ENCODE data around the gene PPTC7.
"Not testable (repeated sequence)": the region's sequence is repeated elsewhere in the genome, so short reads cannot be mapped to it uniquely, and the experiment has no call there.

The PPTC7 gene

GRCh38 chr12:110564471-110564991, 18.6 kb downstream of the PPTC7 start:
- TF ChIP-seq CTCF (IDR thresholded peaks at IDR 0.05): no peak
- no peak overlapping the region for H3K4me3 ChIP-seq
- DNase-seq (ENCODE audit: low spot score): no peak
- H3K27ac ChIP-seq: peak overlapping the region in 1 of 2 donors; percentile 53

DNA sequence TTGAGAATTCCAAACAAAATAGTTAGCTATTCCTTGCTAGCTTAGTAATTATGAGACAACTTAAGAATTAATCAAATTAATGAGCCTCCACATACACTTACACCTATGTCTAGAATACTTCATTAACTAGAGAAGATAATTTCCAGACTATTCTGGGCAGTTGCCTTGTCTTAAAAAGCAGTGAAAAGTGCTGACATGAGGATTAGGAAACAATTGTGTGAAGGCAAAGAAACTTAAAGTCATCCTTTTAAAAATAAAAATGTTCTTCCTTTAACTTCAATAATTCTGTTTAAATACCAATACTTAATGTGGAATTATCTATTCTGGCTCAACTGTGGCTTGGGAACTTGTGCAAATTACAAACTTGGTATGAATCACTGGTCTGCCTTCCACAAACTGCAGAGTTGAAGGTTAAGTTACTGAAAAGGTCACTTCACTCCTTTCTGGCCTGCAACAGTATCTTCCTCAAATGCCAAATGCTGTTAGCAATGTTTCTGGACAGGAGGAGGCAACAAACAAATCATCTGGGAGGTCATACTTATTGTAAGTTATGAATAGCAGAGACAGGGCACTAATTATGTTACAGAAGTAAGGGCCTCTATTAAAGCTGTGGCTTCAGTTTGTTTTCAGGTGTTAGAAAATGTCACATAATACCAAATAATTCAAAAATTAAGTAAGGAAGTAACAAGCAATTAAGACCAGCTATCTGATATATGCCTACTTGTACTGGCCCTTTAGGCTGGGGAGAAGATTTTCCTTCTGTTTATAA, 19.2 kb downstream of the PPTC7 start:
- TF ChIP-seq CTCF (IDR thresholded peaks at IDR 0.05): no peak
- DNase-seq (ENCODE audit: low spot score): no peak
- no peak overlapping the region for H3K4me3 ChIP-seq
- peak overlapping the region in 1 of 2 donors; percentile 53 for H3K27ac ChIP-seq

DNA sequence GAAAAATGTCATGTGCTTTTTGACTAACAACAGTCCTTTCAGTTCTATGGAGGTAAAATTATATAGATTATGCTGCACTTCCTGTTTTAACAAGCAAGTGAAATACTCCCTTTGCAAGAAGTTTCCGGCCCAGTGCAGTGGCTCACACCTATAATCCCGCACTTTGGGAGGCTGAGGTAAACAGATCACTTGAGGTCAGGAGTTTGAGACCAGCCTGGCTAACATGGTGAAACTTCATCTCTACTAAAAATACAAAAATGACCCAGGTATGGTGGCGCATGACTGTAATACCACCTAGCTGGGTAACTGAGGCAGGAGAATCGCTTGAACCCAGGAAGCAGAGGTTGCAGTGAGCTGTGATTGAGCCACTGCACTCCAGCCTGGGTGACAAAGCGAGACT, 20.7 kb downstream of the PPTC7 start:
- DNase-seq (ENCODE audit: low spot score): not testable (repeated sequence)

DNA sequence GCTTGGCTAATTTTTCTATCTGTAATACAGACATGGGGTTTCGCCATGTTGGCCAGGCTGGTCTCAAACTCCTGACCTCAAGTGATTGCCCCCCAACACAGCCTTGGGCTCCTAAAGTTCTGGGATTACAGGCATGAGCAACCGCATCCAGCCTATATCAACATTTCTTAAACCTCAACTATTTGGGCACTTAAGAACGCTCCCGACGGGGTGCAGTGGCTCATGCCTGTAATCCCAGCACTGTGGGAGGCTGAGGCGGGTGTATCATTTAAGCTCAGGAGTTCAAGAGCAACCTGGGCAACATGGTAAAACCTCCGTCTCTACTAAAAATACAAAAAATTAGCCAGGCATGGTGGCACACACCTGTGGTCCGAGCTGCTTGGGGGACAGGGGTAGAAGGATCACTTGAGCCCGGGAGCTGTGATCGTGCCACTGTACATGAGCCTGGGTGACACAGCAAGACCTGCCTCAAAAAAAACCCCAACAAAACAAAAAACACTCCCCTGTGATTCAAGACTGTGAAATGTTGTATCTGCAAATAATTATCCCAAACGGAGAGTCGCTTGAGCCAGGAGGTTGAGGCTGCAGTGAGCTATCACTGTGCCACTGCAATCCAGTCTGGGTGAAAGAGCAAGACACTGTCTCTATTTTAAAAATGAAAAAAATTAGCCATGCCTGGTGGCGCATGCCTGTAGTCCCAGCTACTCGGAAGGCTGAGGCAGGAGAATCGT, 21.5 kb downstream of the PPTC7 start:
- no peak overlapping the region for H3K27ac ChIP-seq
- no peak for DNase-seq (ENCODE audit: low spot score)

More for the DNA sequence above, 20.7 kb downstream of the PPTC7 start:
- H3K27ac ChIP-seq, H3K4me3 ChIP-seq: not testable (repeated sequence)

DNA sequence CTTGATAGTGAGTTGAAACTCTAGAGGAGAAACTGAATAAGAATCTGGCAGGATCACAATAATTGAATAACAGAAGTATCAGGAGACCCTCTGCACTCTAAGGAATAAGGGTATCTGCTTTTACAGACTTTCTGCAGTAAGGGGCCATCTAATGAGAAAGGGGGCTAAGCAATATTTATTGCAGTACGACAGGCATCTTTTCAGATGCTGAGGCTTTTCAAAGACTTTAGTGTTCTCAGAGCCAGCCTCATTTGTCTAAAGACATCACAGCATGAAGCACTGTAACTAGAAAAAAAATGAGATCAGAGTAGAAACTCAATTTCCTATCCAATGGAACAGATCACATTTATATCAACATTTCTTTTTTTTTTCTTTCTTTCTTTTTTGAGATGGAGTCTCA, 22.2 kb downstream of the PPTC7 start:
- no peak for TF ChIP-seq CTCF (IDR thresholded peaks at IDR 0.05)
- DNase-seq (ENCODE audit: low spot score): no peak
- H3K27ac ChIP-seq: no peak overlapping the region
- no peak overlapping the region for H3K4me3 ChIP-seq

More for the DNA sequence above, 21.5 kb downstream of the PPTC7 start:
- TF ChIP-seq CTCF (IDR thresholded peaks at IDR 0.05): no peak
- H3K4me3 ChIP-seq: no peak overlapping the region

- no peak for TF ChIP-seq CTCF (IDR thresholded peaks at IDR 0.05)
- Histone ChIP-seq H3K27ac (no peak overlapping the region), H3K4me3 (no peak overlapping the region)
- DNase-seq (ENCODE audit: low spot score): no peak
Observed at GRCh38 chr12:110560048-110560447, 23.1 kb downstream of the PPTC7 start.

- not testable (repeated sequence) for H3K27ac ChIP-seq; H3K4me3 ChIP-seq; DNase-seq (ENCODE audit: low spot score)
Observed at GRCh38 chr12:110558945-110559344, 24.2 kb downstream of the PPTC7 start.

DNA sequence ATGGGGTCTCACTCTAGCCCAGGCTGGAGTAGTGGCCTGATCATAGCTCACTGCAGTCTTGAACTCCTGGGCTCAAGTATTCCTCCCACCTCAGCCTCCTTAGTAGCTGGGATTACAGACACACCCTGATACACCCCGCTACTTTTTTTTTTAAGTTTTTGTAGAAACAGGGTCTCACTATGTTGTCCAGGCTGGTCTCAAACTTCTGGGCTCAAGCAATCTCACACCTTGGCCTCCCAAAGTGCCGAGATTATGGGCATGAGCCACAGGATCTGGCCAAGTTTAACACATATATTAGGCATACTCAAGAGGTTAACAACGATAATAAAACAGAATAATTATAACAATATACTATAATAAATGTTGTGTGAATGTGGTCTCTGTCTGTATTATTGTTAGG, 25.8 kb downstream of the PPTC7 start:
- no peak overlapping the region for H3K4me3 ChIP-seq
- H3K27ac ChIP-seq: no peak overlapping the region
- no peak for DNase-seq (ENCODE audit: low spot score)
- TF ChIP-seq CTCF (IDR thresholded peaks at IDR 0.05): no peak

Data from coronary artery (tissue), 2 donors.